ENCODE results near the gene ABHD13. TPM values are rescaled to one million over a fixed set of nuclear protein-coding genes. Genes with fewer than 3 reads are reported as not detected.
A peak's percentile ranks its signal among the peaks of the same experiment; 100 is the strongest.

ABHD13 gene
- total and polyA plus RNA-seq, 8 donors: 1.4 to 25.3 (median 5.5) TPM

DNA sequence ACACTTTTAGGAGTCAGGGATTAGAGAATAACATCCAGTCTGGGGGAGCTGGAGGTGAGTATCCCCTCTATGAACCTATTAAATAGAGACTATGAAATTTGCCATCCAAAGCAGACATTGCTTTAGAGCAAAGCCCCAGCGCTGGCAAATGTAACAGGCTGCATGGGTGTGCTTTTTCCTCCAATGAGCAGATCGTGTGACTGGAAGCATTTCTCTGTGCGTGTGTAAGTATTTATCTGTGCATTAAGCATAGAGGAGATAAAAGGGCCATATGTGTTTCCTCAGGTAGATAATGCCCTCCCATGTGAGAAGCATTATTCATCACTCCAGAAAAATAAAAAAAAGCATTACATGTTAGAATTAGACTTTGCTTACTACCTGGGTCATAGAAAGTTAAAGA lies 52.2 kb downstream of the ABHD13 start:
- intact Hi-C loops (cut with DNase I; ENCODE audit: low total_unique reads): no loop called here
- WGBS, 5 donors: 14 to 26% (median 23%) methylated on average over 3 of the region's 3 CpGs

DNA sequence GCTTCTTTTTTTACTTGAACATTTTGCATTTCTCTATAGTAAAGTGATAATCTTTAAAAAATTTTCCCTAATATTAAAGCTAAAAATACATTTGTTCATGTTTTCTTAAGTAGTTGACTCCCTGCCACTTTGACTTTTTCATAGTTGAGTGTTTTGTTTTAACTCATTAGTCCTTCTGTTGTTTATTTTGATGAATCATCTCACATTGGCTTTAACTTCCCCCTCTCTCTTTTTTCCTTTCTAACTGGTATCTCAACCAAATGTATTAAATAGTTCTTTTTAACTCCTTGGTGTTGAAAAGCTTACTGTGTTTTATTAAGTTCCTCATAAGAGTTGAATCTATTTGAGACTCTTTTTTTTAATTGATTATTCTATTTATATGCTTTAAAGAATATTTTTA lies 54.1 kb downstream of the ABHD13 start:
- intact Hi-C loops (cut with DNase I; ENCODE audit: low total_unique reads): no loop called here
- no peak overlapping the region for H3K4me3 ChIP-seq
- H3K4me1 ChIP-seq: peaks cover 12 to 33% (median 18%) of the 10 kb centered on the region in 4 donors
- TF ChIP-seq CTCF (IDR thresholded peaks at IDR 0.05) (no peak), POLR2A (IDR thresholded peaks at IDR 0.05) (no peak), EP300 (IDR thresholded peaks at IDR 0.05) (no peak), POLR2AphosphoS5 (IDR thresholded peaks at IDR 0.05) (no peak)
- DNase-seq: no peak
- H3K27ac ChIP-seq: no peak overlapping the region
- no peaks in the 10 kb centered on the region for H3K9me3 ChIP-seq
- H3K27me3 ChIP-seq: no peaks in the 10 kb centered on the region
- H3K36me3 ChIP-seq: no peaks in the 10 kb centered on the region

More for the DNA sequence above, 52.2 kb downstream of the ABHD13 start:
- Histone ChIP-seq H3K36me3 (peaks cover 0 to 7% (median 0%) of the 10 kb centered on the region in 4 donors), H3K27ac (peak overlapping the region in 4 of 5 donors; percentile 41 to 85 (median 62)), H3K4me3 (peak overlapping the region; percentile 35 to 50 (median 43)), H3K4me1 (peaks cover 8 to 27% (median 18%) of the 10 kb centered on the region in 4 donors), H3K27me3 (no peaks in the 10 kb centered on the region), H3K9me3 (no peaks in the 10 kb centered on the region)
- TF ChIP-seq POLR2A (IDR thresholded peaks at IDR 0.05) (no peak), EP300 (IDR thresholded peaks at IDR 0.05) (no peak), CTCF (IDR thresholded peaks at IDR 0.05) (no peak), POLR2AphosphoS5 (IDR thresholded peaks at IDR 0.05) (no peak)
- peak in 1 of 2 donors; percentile 21 for DNase-seq

DNA sequence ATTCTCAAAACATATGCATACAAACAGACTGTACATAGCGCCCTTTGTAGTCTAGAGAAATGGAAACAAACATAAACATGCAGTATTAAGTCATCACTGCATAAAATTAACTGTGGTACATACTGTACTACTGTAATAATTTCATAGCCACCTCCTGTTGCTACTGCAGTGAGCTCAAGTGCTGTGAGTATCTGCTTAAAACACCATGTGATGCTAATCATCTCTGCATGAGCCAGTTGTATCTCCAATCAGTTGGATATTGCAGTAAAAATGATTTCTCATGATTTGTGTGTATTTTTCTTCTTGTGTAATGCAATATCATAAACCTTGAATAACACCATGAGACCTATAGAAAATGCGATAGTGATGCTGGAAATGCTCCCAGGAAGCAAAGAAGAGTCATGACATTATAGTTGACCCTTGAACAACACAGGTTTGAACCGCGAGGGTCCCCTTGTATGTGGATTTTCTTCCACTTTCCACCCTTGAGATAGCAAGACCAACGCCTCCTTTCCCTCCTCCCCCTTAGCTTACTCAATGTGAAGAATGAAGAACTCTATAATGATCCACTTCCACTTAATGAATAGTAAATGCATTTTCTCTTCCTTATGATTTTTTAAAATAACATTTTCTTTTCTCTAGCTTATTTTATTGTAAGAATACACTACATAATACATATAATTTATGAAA lies 55.4 kb downstream of the ABHD13 start:
- TF ChIP-seq CTCF (IDR thresholded peaks at IDR 0.05) (no peak), POLR2A (IDR thresholded peaks at IDR 0.05) (no peak), EP300 (IDR thresholded peaks at IDR 0.05) (no peak), POLR2AphosphoS5 (IDR thresholded peaks at IDR 0.05) (no peak)
- DNase-seq: no peak
- no peak overlapping the region for H3K4me3 ChIP-seq
- no peak overlapping the region for H3K27ac ChIP-seq
- H3K36me3 ChIP-seq: no peaks in the 10 kb centered on the region
- H3K9me3 ChIP-seq: no peaks in the 10 kb centered on the region
- intact Hi-C loops (cut with DNase I; ENCODE audit: low total_unique reads): no loop called here
- WGBS, 5 donors: 88 to 93% (median 90%) methylated on average over 5 of the region's 5 CpGs
- peaks cover 12 to 31% (median 18%) of the 10 kb centered on the region in 4 donors for H3K4me1 ChIP-seq
- H3K27me3 ChIP-seq: no peaks in the 10 kb centered on the region

GRCh38 chr13:108274718-108275117 lies 56.5 kb downstream of the ABHD13 start:
- DNase-seq: no peak
- H3K27ac ChIP-seq: no peak overlapping the region
- intact Hi-C loops (cut with DNase I; ENCODE audit: low total_unique reads): no loop called here
- no peak overlapping the region for H3K4me3 ChIP-seq
- peaks cover 10 to 20% (median 13%) of the 10 kb centered on the region in 4 donors for H3K4me1 ChIP-seq
- TF ChIP-seq POLR2AphosphoS5 (IDR thresholded peaks at IDR 0.05): no peak
- no peak for TF ChIP-seq EP300 (IDR thresholded peaks at IDR 0.05)
- TF ChIP-seq POLR2A (IDR thresholded peaks at IDR 0.05): no peak
- TF ChIP-seq CTCF (IDR thresholded peaks at IDR 0.05): no peak
- H3K27me3 ChIP-seq: no peaks in the 10 kb centered on the region
- no peaks in the 10 kb centered on the region for H3K9me3 ChIP-seq
- no peaks in the 10 kb centered on the region for H3K36me3 ChIP-seq
